Liver (tissue), 9 donors: ENCODE data around the gene CDK5RAP3. TPM values are rescaled to one million over a fixed set of nuclear protein-coding genes. Genes with fewer than 3 reads are reported as not detected.

Experiments used
- DNase-seq: peaks from one replicate; pipeline ENCODE4 v3.0.0-alpha.2; 2017; ENCODE audit warnings: low spot score
- H3K27ac ChIP-seq, 2 donors: one replicate each; pipeline ENCODE4 v1.7.0; 2013; ENCODE audit warnings: inconsistent platforms in 2 of 2, low read length in 2 of 2, control low read depth in 1 of 2, low read depth in 1 of 2, mild to moderate bottlenecking in 1 of 2
- H3K27me3 ChIP-seq, 4 donors: one replicate each; pipeline versions ENCODE4 v1.6.1 to v1.7.0; 2013; ENCODE audit warnings: low read length in 3 of 4, inconsistent platforms in 1 of 4, mild to moderate bottlenecking in 1 of 4, moderate library complexity in 1 of 4; ENCODE audit not compliant: control insufficient read depth in 4 of 4, insufficient read depth in 4 of 4
- H3K36me3 ChIP-seq, 4 donors: one replicate each; pipeline versions ENCODE4 v1.6.1 to v1.7.0; 2013; ENCODE audit warnings: low read length in 3 of 4, mild to moderate bottlenecking in 3 of 4, low read depth in 1 of 4, moderate library complexity in 1 of 4; ENCODE audit not compliant: control insufficient read depth in 4 of 4, insufficient read depth in 3 of 4
- H3K4me1 ChIP-seq, 4 donors: one replicate each; pipeline versions ENCODE4 v1.6.1 to v1.7.0; 2013; ENCODE audit warnings: low read length in 3 of 4, mild to moderate bottlenecking in 3 of 4, moderate library complexity in 1 of 4; ENCODE audit not compliant: control insufficient read depth in 4 of 4, insufficient read depth in 4 of 4
- H3K4me3 ChIP-seq, 3 donors: one replicate each; pipeline versions ENCODE4 v1.6.1 to v1.7.0; 2013; ENCODE audit warnings: low read length in 3 of 3, control low read depth in 1 of 3, low read depth in 1 of 3, mild to moderate bottlenecking in 1 of 3
- H3K9ac ChIP-seq, 2 donors: one replicate each; pipeline ENCODE4 v1.7.0; 2013; ENCODE audit warnings: low read length in 2 of 2, mild to moderate bottlenecking in 2 of 2, moderate library complexity in 2 of 2, control low read depth in 1 of 2, low read depth in 1 of 2
- H3K9me3 ChIP-seq, 4 donors: one replicate each; pipeline versions ENCODE4 v1.6.1 to v1.7.0; 2013; ENCODE audit warnings: low read length in 3 of 4; ENCODE audit not compliant: control insufficient read depth in 4 of 4
- CTCF ChIP-seq: fragments of 150-350 bp; IDR thresholded peaks from 2 replicates; pipeline ENCODE4 v1.5.1; 2017; ENCODE audit warnings: improper control_type of control experiment, low read depth, low read length; ENCODE audit not compliant: missing input control
- EGR1 ChIP-seq, 2 donors: IDR thresholded peaks; 2 replicates each; pipeline ENCODE4 v1.6.1; 2016 to 2018; ENCODE audit warnings: antibody characterized with exemption in 2 of 2, low read depth in 2 of 2
- GABPA ChIP-seq, 2 donors: IDR thresholded peaks in 1 of 2; conservative IDR thresholded peaks in 1 of 2; 2 replicates each; pipeline ENCODE4 v1.6.1; 2016; ENCODE audit warnings: antibody characterized with exemption in 2 of 2, mild to moderate bottlenecking in 1 of 2, moderate library complexity in 1 of 2
- HNF4G ChIP-seq: IDR thresholded peaks from 2 replicates; pipeline ENCODE4 v1.6.1; 2016; ENCODE audit warnings: antibody characterized with exemption
- JUND ChIP-seq, 2 donors: IDR thresholded peaks; 2 replicates each; pipeline ENCODE4 v1.6.1; 2016; ENCODE audit warnings: antibody characterized with exemption in 2 of 2
- MAX ChIP-seq: IDR thresholded peaks from 2 replicates; pipeline ENCODE4 v1.6.1; 2016; ENCODE audit warnings: antibody characterized with exemption
- NR2F2 ChIP-seq: IDR thresholded peaks from 2 replicates; pipeline ENCODE4 v1.6.1; 2016; ENCODE audit warnings: antibody characterized with exemption
- RAD21 ChIP-seq, 2 donors: IDR thresholded peaks; 2 replicates each; pipeline ENCODE4 v1.6.1; 2016; ENCODE audit warnings: antibody characterized with exemption in 2 of 2, mild to moderate bottlenecking in 2 of 2
- REST ChIP-seq: IDR thresholded peaks from 2 replicates; pipeline ENCODE4 v1.6.1; 2016; ENCODE audit warnings: antibody characterized with exemption, mild to moderate bottlenecking
- RXRA ChIP-seq, 2 donors: IDR thresholded peaks; 2 replicates each; pipeline ENCODE4 v1.6.1; 2017 to 2018; ENCODE audit warnings: antibody characterized with exemption in 2 of 2, mild to moderate bottlenecking in 1 of 2
- SP1 ChIP-seq: IDR thresholded peaks from 2 replicates; pipeline ENCODE4 v1.6.1; 2018; ENCODE audit warnings: antibody characterized with exemption, mild to moderate bottlenecking
- YY1 ChIP-seq: IDR thresholded peaks from 2 replicates; pipeline ENCODE4 v1.6.1; 2016; ENCODE audit warnings: antibody characterized with exemption, mild to moderate bottlenecking
- ZBTB33 ChIP-seq: IDR thresholded peaks from 2 replicates; pipeline ENCODE4 v1.6.1; 2016; ENCODE audit warnings: antibody characterized with exemption
- WGBS: extraction: QIAGEN DNeasy Blood & Tissue Kit; methylation state at CpG from one replicate; pipeline ENCODE4 v1.1.7; 2013; 5-methylcytosine and 5-hydroxymethylcytosine counted together
- polyA plus RNA-seq, 2 donors: library from polyadenylated mRNA; stranded (reverse) in 1 of 2; unstranded in 1 of 2; fragments of 200-250 nt in 1 of 2; fragments of >200 nt in 1 of 2; fragmentation: Nextera tagmentation in 1 of 2; extraction: Ambion mirVana in 1 of 2; gene quantifications; one replicate each; pipeline versions ENCODE4 v1.2.1 to v1.2.3, GENCODE V29; 2013 to 2015
- total RNA-seq, 2 donors: library from RNA; depleted of rRNA; stranded (reverse); fragments of >200 nt; gene quantifications; one replicate each; pipeline ENCODE4 v1.2.3, GENCODE V29; 2014
- donor health status: healthy.
- donor health status: healthy.
- donor health status: healthy.
- donor health status: healthy.
- donor health status: healthy.

CDK5RAP3 gene
- total and polyA plus RNA-seq, 4 donors: 44.6 to 120 (median 74.7) TPM

- TF ChIP-seq EGR1 (IDR thresholded peaks at IDR 0.05; ENCODE audit: low read depth in 2 of 2) (no peak), YY1 (no peak), CTCF (no peak), MAX (no peak), RXRA (IDR thresholded peaks at IDR 0.05) (no peak), ZBTB33 (no peak), RAD21 (IDR thresholded peaks at IDR 0.05) (no peak), HNF4G (no peak), SP1 (no peak)
- H3K27ac ChIP-seq: no peak overlapping the region
Measured at GRCh38 chr17:47982091-47982617, 11.2 kb downstream of the CDK5RAP3 start.

GRCh38 chr17:47982645-47983390, 11.9 kb downstream of the CDK5RAP3 start:
- Histone ChIP-seq H3K36me3 (peaks cover 3 to 59% (median 44%) of the 10 kb centered on the region in 4 donors), H3K27me3 (no peaks in the 10 kb centered on the region), H3K4me3 (no peak overlapping the region), H3K4me1 (peaks cover 0 to 5% (median 1%) of the 10 kb centered on the region in 4 donors), H3K9me3 (no peaks in the 10 kb centered on the region), H3K9ac (no peak overlapping the region), H3K27ac (no peak overlapping the region)
- no peak for DNase-seq
- TF ChIP-seq JUND (IDR thresholded peaks at IDR 0.05) (no peak), REST (no peak), NR2F2 (no peak), RAD21 (IDR thresholded peaks at IDR 0.05) (no peak), GABPA (IDR thresholded peaks at IDR 0.05 in 1 of 2, conservative IDR thresholded peaks at IDR 0.05 in 1 of 2) (no peak)
- WGBS: 84% methylated on average over 9 of the region's 9 CpGs

More at GRCh38 chr17:47982091-47982617, 11.2 kb downstream of the CDK5RAP3 start:
- WGBS: 89% methylated on average over 14 of the region's 14 CpGs
- H3K4me1 ChIP-seq: peaks cover 0 to 5% (median 1%) of the 10 kb centered on the region in 4 donors
- H3K9ac ChIP-seq: no peak overlapping the region
- no peak overlapping the region for H3K4me3 ChIP-seq
- H3K27me3 ChIP-seq: no peaks in the 10 kb centered on the region
- no peaks in the 10 kb centered on the region for H3K9me3 ChIP-seq
- peaks cover 7 to 64% (median 48%) of the 10 kb centered on the region in 4 donors for H3K36me3 ChIP-seq
- DNase-seq: no peak
